Naive B cell (primary cell): ENCODE measurements around the gene CCR8. TPM values are rescaled to one million over a fixed set of nuclear protein-coding genes. Genes with fewer than 3 reads are reported as not detected.
"Not testable (repeated sequence)": the region's sequence is repeated elsewhere in the genome, so short reads cannot be mapped to it uniquely, and the experiment has no call there.

ENCODE experiments used
- ATAC-seq, 2 donors: fragments of 150-1000 bp; cut with Tn5 transposase; 2 replicates each; pipeline ENCODE4 v1.10.0; 2021; ENCODE audit warnings: low read depth in 2 of 2, mild to moderate bottlenecking in 2 of 2, moderate library complexity in 2 of 2
- DNase-seq: peaks from one replicate; pipeline ENCODE4 v3.0.0; 2022
- H3K27ac Mint-ChIP-seq, 6 donors: one replicate each; pipeline ENCODE4 v1.8.0; 2020 to 2022; ENCODE audit warnings: mild to moderate bottlenecking in 6 of 6, mixed read lengths in 6 of 6, moderate library complexity in 5 of 6, inconsistent platforms in 2 of 6
- H3K27me3 Mint-ChIP-seq, 3 donors: one replicate each; pipeline ENCODE4 v1.8.0; 2021 to 2022; ENCODE audit warnings: mixed read lengths in 3 of 3, mild to moderate bottlenecking in 1 of 3
- H3K36me3 Mint-ChIP-seq, 2 donors: one replicate each; pipeline ENCODE4 v1.8.0; 2020 to 2022; ENCODE audit warnings: mixed read lengths in 2 of 2, inconsistent platforms in 1 of 2, mild to moderate bottlenecking in 1 of 2
- H3K4me1 Mint-ChIP-seq, 3 donors: one replicate each; pipeline ENCODE4 v1.8.0; 2020 to 2022; ENCODE audit warnings: mixed read lengths in 3 of 3, inconsistent platforms in 1 of 3, mild to moderate bottlenecking in 1 of 3, moderate library complexity in 1 of 3
- H3K4me3 Mint-ChIP-seq, 8 donors: one replicate each; pipeline ENCODE4 v1.8.0; 2020 to 2022; ENCODE audit warnings: mild to moderate bottlenecking in 8 of 8, mixed read lengths in 8 of 8, moderate library complexity in 8 of 8, inconsistent platforms in 2 of 8
- H3K9me3 Mint-ChIP-seq, 7 donors: one replicate each; pipeline ENCODE4 v1.8.0; 2020 to 2022; ENCODE audit warnings: mixed read lengths in 7 of 7, mild to moderate bottlenecking in 5 of 7, inconsistent platforms in 2 of 7, moderate library complexity in 1 of 7
- polyA plus RNA-seq, 6 donors: library from polyadenylated mRNA; unstranded; fragments of 300-500 nt; fragmentation: Illumina TruSeq; gene quantifications; one replicate each; pipeline ENCODE4 v1.2.3, GENCODE V29; 2021; ENCODE audit warnings: low read depth in 6 of 6

Gene CCR8
- polyA plus RNA-seq, 6 donors from 2014 or later, result not detected

GRCh38 chr3:39322209-39322715 is 7.2 kb upstream of the CCR8 start:
- peaks cover 7 to 15% (median 8%) of the 10 kb centered on the region in 3 donors for H3K27me3 Mint-ChIP-seq
- not testable (repeated sequence) for H3K36me3 Mint-ChIP-seq, H3K27ac Mint-ChIP-seq, DNase-seq, ATAC-seq, H3K4me1 Mint-ChIP-seq, H3K4me3 Mint-ChIP-seq
- H3K9me3 Mint-ChIP-seq, result peaks cover 0 to 18% (median 3%) of the 10 kb centered on the region in 7 donors

GRCh38 chr3:39322936-39323335 is 6.6 kb upstream of the CCR8 start:
- DNase-seq (no peak), ATAC-seq (no peak)
- H3K4me1 Mint-ChIP-seq, result no peaks in the 10 kb centered on the region
- no peak overlapping the region for H3K4me3 Mint-ChIP-seq
- H3K27ac Mint-ChIP-seq, result no peak overlapping the region
- no peaks in the 10 kb centered on the region for H3K36me3 Mint-ChIP-seq
- peaks cover 8 to 15% (median 8%) of the 10 kb centered on the region in 3 donors for H3K27me3 Mint-ChIP-seq
- H3K9me3 Mint-ChIP-seq, result peaks cover 0 to 14% (median 3%) of the 10 kb centered on the region in 7 donors

GRCh38 chr3:39323494-39323893 is 6.0 kb upstream of the CCR8 start:
- Mint-ChIP-seq H3K4me1 (no peaks in the 10 kb centered on the region), H3K27ac (no peak overlapping the region), H3K36me3 (no peaks in the 10 kb centered on the region), H3K4me3 (no peak overlapping the region), H3K27me3 (peaks cover 8 to 9% (median 8%) of the 10 kb centered on the region in 3 donors), H3K9me3 (peaks cover 0 to 14% (median 3%) of the 10 kb centered on the region in 7 donors)
- DNase-seq (no peak), ATAC-seq (no peak)

GRCh38 chr3:39325236-39325635 is 4.3 kb upstream of the CCR8 start:
- Mint-ChIP-seq H3K4me1 (no peaks in the 10 kb centered on the region), H3K27me3 (peaks cover 0 to 8% (median 5%) of the 10 kb centered on the region in 3 donors), H3K9me3 (peaks cover 0 to 1% (median 0%) of the 10 kb centered on the region in 7 donors), H3K36me3 (no peaks in the 10 kb centered on the region), H3K27ac (no peak overlapping the region), H3K4me3 (no peak overlapping the region)
- ATAC-seq, result no peak
- no peak for DNase-seq

- Mint-ChIP-seq H3K36me3 (no peaks in the 10 kb centered on the region), H3K4me1 (no peaks in the 10 kb centered on the region), H3K27me3 (peaks cover 0 to 8% (median 4%) of the 10 kb centered on the region in 3 donors), H3K27ac (peak overlapping the region in 1 of 6 donors; percentile 72), H3K9me3 (no peaks in the 10 kb centered on the region), H3K4me3 (no peak overlapping the region)
- ATAC-seq (no peak), DNase-seq (no peak)
Measured at GRCh38 chr3:39327053-39327745, 2.3 kb upstream of the CCR8 start.

GRCh38 chr3:39327746-39328349 is 1.7 kb upstream of the CCR8 start:
- Mint-ChIP-seq H3K4me1 (no peaks in the 10 kb centered on the region), H3K9me3 (no peaks in the 10 kb centered on the region), H3K4me3 (no peak overlapping the region), H3K36me3 (no peaks in the 10 kb centered on the region), H3K27me3 (peaks cover 0 to 8% (median 4%) of the 10 kb centered on the region in 3 donors), H3K27ac (peak overlapping the region in 1 of 6 donors; percentile 55)
- no peak for DNase-seq
- peak; percentile 40 to 75 for ATAC-seq

GRCh38 chr3:39330824-39331223 is 1.3 kb downstream of the CCR8 start:
- no peak for DNase-seq
- ATAC-seq, result no peak
- H3K36me3 Mint-ChIP-seq, result no peaks in the 10 kb centered on the region
- no peaks in the 10 kb centered on the region for H3K9me3 Mint-ChIP-seq
- no peak overlapping the region for H3K27ac Mint-ChIP-seq
- peaks cover 8 to 14% (median 11%) of the 10 kb centered on the region in 3 donors for H3K27me3 Mint-ChIP-seq
- H3K4me1 Mint-ChIP-seq, result no peaks in the 10 kb centered on the region
- H3K4me3 Mint-ChIP-seq, result no peak overlapping the region

GRCh38 chr3:39332525-39332924 is 3.0 kb downstream of the CCR8 start:
- DNase-seq, result no peak
- no peak overlapping the region for H3K27ac Mint-ChIP-seq
- peaks cover 4 to 17% (median 12%) of the 10 kb centered on the region in 3 donors for H3K27me3 Mint-ChIP-seq
- H3K4me3 Mint-ChIP-seq, result no peak overlapping the region
- no peaks in the 10 kb centered on the region for H3K36me3 Mint-ChIP-seq
- H3K9me3 Mint-ChIP-seq, result no peaks in the 10 kb centered on the region
- ATAC-seq, result no peak
- no peaks in the 10 kb centered on the region for H3K4me1 Mint-ChIP-seq

GRCh38 chr3:39333607-39334006 is 4.1 kb downstream of the CCR8 start:
- H3K4me1 Mint-ChIP-seq, result no peaks in the 10 kb centered on the region
- ATAC-seq, result no peak

GRCh38 chr3:39334205-39334604 is 4.7 kb downstream of the CCR8 start:
- H3K36me3 Mint-ChIP-seq, result no peaks in the 10 kb centered on the region
- DNase-seq (no peak), ATAC-seq (no peak)
- no peak overlapping the region for H3K4me3 Mint-ChIP-seq
- H3K27ac Mint-ChIP-seq, result no peak overlapping the region
- H3K27me3 Mint-ChIP-seq, result peaks cover 4 to 17% (median 12%) of the 10 kb centered on the region in 3 donors
- no peaks in the 10 kb centered on the region for H3K9me3 Mint-ChIP-seq
- no peaks in the 10 kb centered on the region for H3K4me1 Mint-ChIP-seq

More at GRCh38 chr3:39333607-39334006, 4.1 kb downstream of the CCR8 start:
- no peak for DNase-seq
- no peak overlapping the region for H3K27ac Mint-ChIP-seq
- H3K9me3 Mint-ChIP-seq, result no peaks in the 10 kb centered on the region
- H3K4me3 Mint-ChIP-seq, result no peak overlapping the region
- no peaks in the 10 kb centered on the region for H3K36me3 Mint-ChIP-seq
- H3K27me3 Mint-ChIP-seq, result peaks cover 4 to 17% (median 12%) of the 10 kb centered on the region in 3 donors

GRCh38 chr3:39338201-39338600 is 8.7 kb downstream of the CCR8 start:
- no peak overlapping the region for H3K4me3 Mint-ChIP-seq
- H3K4me1 Mint-ChIP-seq, result no peaks in the 10 kb centered on the region
- peaks cover 4 to 17% (median 12%) of the 10 kb centered on the region in 3 donors for H3K27me3 Mint-ChIP-seq
- H3K27ac Mint-ChIP-seq, result no peak overlapping the region
- DNase-seq (no peak), ATAC-seq (no peak)
- peaks cover 0 to 2% (median 0%) of the 10 kb centered on the region in 7 donors for H3K9me3 Mint-ChIP-seq
- peaks cover 0 to 4% of the 10 kb centered on the region in 2 donors for H3K36me3 Mint-ChIP-seq

GRCh38 chr3:39339086-39339485 is 9.6 kb downstream of the CCR8 start:
- peaks cover 0 to 17% (median 12%) of the 10 kb centered on the region in 3 donors for H3K27me3 Mint-ChIP-seq
- no peak overlapping the region for H3K27ac Mint-ChIP-seq
- no peak for DNase-seq
- peaks cover 0 to 4% of the 10 kb centered on the region in 2 donors for H3K36me3 Mint-ChIP-seq
- H3K4me1 Mint-ChIP-seq, result no peaks in the 10 kb centered on the region
- H3K9me3 Mint-ChIP-seq, result peaks cover 0 to 2% (median 0%) of the 10 kb centered on the region in 7 donors
- no peak overlapping the region for H3K4me3 Mint-ChIP-seq
- ATAC-seq, result no peak

GRCh38 chr3:39343076-39343717 is 13.7 kb downstream of the CCR8 start:
- Mint-ChIP-seq H3K27me3 (no peaks in the 10 kb centered on the region), H3K9me3 (peaks cover 0 to 2% (median 0%) of the 10 kb centered on the region in 7 donors), H3K36me3 (peaks cover 0 to 4% of the 10 kb centered on the region in 2 donors), H3K27ac (no peak overlapping the region), H3K4me1 (no peaks in the 10 kb centered on the region), H3K4me3 (no peak overlapping the region)
- no peak for DNase-seq
- no peak for ATAC-seq
